ENCODE results near the gene LGALS7. TPM values are rescaled to one million over a fixed set of nuclear protein-coding genes. Genes with fewer than 3 reads are reported as not detected.
A peak's percentile ranks its signal among the peaks of the same experiment; 100 is the strongest.
"Not testable (repeated sequence)": the region's sequence is repeated elsewhere in the genome, so short reads cannot be mapped to it uniquely, and the experiment has no call there.

Gene LGALS7
- total RNA-seq, 1 donor from 2014 or later: not detected

GRCh38 chr19:38759590-38760003 lies 13.7 kb downstream of the LGALS7 start:
- no peak for TF ChIP-seq CTCF (IDR thresholded peaks at IDR 0.05)
- H3K36me3 Mint-ChIP-seq (ENCODE audit: low read depth): no peaks in the 10 kb centered on the region
- DNase-seq (ENCODE audit: low spot score): no peak
- no peak overlapping the region for H3K27ac Mint-ChIP-seq (ENCODE audit: unreplicated experiment)
- H3K4me3 Mint-ChIP-seq (ENCODE audit: unreplicated experiment): no peak overlapping the region
- no peaks in the 10 kb centered on the region for H3K4me1 Mint-ChIP-seq (ENCODE audit: low read depth)
- no peaks in the 10 kb centered on the region for H3K9me3 Mint-ChIP-seq (ENCODE audit: low read depth)
- H3K27me3 Mint-ChIP-seq (ENCODE audit: low read depth): no peaks in the 10 kb centered on the region

GRCh38 chr19:38754196-38754595 lies 19.1 kb downstream of the LGALS7 start:
- not testable (repeated sequence) for H3K9me3 Mint-ChIP-seq (ENCODE audit: low read depth); H3K36me3 Mint-ChIP-seq (ENCODE audit: low read depth); DNase-seq (ENCODE audit: low spot score); H3K4me3 Mint-ChIP-seq (ENCODE audit: unreplicated experiment); H3K4me1 Mint-ChIP-seq (ENCODE audit: low read depth); H3K27me3 Mint-ChIP-seq (ENCODE audit: low read depth); H3K27ac Mint-ChIP-seq (ENCODE audit: unreplicated experiment)

- DNase-seq (ENCODE audit: low spot score); H3K4me1 Mint-ChIP-seq (ENCODE audit: low read depth); H3K27ac Mint-ChIP-seq (ENCODE audit: unreplicated experiment); H3K4me3 Mint-ChIP-seq (ENCODE audit: unreplicated experiment); H3K9me3 Mint-ChIP-seq (ENCODE audit: low read depth); H3K36me3 Mint-ChIP-seq (ENCODE audit: low read depth); H3K27me3 Mint-ChIP-seq (ENCODE audit: low read depth): not testable (repeated sequence)
Measured at GRCh38 chr19:38753783-38754182, 19.5 kb downstream of the LGALS7 start.

GRCh38 chr19:38745316-38745715 lies 28.0 kb downstream of the LGALS7 start:
- no peaks in the 10 kb centered on the region for H3K4me1 Mint-ChIP-seq (ENCODE audit: low read depth)
- DNase-seq (ENCODE audit: low spot score): peak; percentile 47
- H3K9me3 Mint-ChIP-seq (ENCODE audit: low read depth): peaks cover 3% of the 10 kb centered on the region
- H3K27ac Mint-ChIP-seq (ENCODE audit: unreplicated experiment): no peak overlapping the region
- H3K36me3 Mint-ChIP-seq (ENCODE audit: low read depth): peaks cover 2% of the 10 kb centered on the region
- TF ChIP-seq CTCF (IDR thresholded peaks at IDR 0.05): no peak
- no peaks in the 10 kb centered on the region for H3K27me3 Mint-ChIP-seq (ENCODE audit: low read depth)
- H3K4me3 Mint-ChIP-seq (ENCODE audit: unreplicated experiment): no peak overlapping the region

- Mint-ChIP-seq H3K27ac (ENCODE audit: unreplicated experiment) (no peak overlapping the region), H3K36me3 (ENCODE audit: low read depth) (no peaks in the 10 kb centered on the region), H3K27me3 (ENCODE audit: low read depth) (no peaks in the 10 kb centered on the region), H3K4me1 (ENCODE audit: low read depth) (no peaks in the 10 kb centered on the region), H3K4me3 (ENCODE audit: unreplicated experiment) (no peak overlapping the region), H3K9me3 (ENCODE audit: low read depth) (peaks cover under 1% of the 10 kb centered on the region)
- peak; percentile 14 for DNase-seq (ENCODE audit: low spot score)
- no peak for TF ChIP-seq CTCF (IDR thresholded peaks at IDR 0.05)
Measured at GRCh38 chr19:38744874-38745273, 28.4 kb downstream of the LGALS7 start.

- no peak for TF ChIP-seq CTCF (IDR thresholded peaks at IDR 0.05)
- H3K4me1 Mint-ChIP-seq (ENCODE audit: low read depth): no peaks in the 10 kb centered on the region
- peak within 1 kb of the TSS; percentile 8 for H3K27ac Mint-ChIP-seq (ENCODE audit: unreplicated experiment)
- DNase-seq (ENCODE audit: low spot score): peak; percentile 48
- H3K27me3 Mint-ChIP-seq (ENCODE audit: low read depth): no peaks in the 10 kb centered on the region
- H3K36me3 Mint-ChIP-seq (ENCODE audit: low read depth): no peaks in the 10 kb centered on the region
- H3K9me3 Mint-ChIP-seq (ENCODE audit: low read depth): no peaks in the 10 kb centered on the region
- no peak within 1 kb of the TSS for H3K4me3 Mint-ChIP-seq (ENCODE audit: unreplicated experiment)
Measured at GRCh38 chr19:38744298-38744681, 29.0 kb downstream of the LGALS7 start, which contains the start of gene CAPN12. Gene CAPN12, minus strand, starts transcription at chr19:38744474. Its CDS starts 309 bp downstream, at chr19:38744165.

Measured in chondrocyte (in vitro differentiated cells).